Stimulated activated CD4-positive, alpha-beta T cell treated with anti-CD3 and anti-CD28 coated beads, Interleukin-15, amount 100 ng/mL, for 1 hour (primary cell): ENCODE data around the gene ARHGAP24.
"Not testable (repeated sequence)": the region's sequence is repeated elsewhere in the genome, so short reads cannot be mapped to it uniquely, and the experiment has no call there.

Experiments
- DNase-seq, 2 donors: peaks; one replicate each; pipeline ENCODE4 v3.0.0-alpha.2; 2020; ENCODE audit warnings: low read depth in 1 of 2, low spot score in 1 of 2

Gene ARHGAP24

DNA sequence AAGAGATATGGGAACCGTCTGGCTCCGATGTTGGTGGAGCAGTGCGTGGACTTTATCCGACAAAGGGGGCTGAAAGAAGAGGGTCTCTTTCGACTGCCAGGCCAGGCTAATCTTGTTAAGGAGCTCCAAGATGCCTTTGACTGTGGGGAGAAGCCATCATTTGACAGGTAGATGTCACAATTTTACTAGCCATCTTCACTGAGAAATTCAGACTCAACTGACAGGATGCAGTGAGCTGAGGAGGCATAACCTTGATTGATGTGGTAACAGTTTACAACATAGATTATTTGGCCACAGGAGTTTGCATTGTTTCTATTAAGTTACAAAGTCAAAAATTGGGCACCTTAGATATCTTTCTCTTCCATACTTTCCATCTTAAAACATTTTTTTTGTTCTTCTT is 467.2 kb downstream of the ARHGAP24 start:
- DNase-seq, result no peak

DNA sequence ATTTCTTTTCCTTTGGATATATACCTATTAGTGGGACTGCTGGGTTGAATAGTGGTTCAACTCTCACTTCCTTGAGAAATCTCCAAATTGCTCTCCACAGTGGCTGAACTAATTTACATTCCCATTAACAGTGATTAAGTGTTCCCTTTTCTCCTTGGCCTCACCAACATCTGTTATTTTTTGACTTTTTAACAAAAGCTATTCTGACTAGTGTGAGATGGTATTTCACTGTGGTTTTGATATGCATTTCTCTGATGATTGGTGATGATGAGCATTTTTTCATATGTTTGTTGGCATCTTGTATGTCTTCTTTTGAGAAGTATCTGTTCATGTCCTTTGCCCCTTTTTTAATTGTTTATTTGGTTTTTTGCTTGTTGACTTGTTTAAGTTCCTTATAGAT is 471.9 kb downstream of the ARHGAP24 start:
- DNase-seq, result no peak

DNA sequence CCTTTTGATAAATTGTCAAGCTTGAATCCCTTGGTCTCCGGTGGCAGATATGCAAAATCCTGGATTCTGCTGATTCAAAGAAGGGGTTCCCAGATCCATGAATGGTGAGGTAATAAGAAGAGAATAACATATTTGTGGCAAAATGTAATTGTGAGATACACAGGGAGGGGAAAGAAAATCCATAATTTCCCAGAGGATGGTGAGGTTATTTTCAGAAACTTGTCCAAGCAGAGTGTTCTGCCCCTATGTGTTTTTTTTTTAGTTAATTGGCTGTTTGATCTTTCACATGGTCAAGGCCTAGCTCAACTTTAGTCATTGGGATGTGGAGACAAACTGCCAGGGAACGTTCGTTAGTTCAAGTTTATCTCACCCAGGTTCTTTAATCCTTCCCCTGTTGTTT is 476.1 kb downstream of the ARHGAP24 start:
- DNase-seq, result no peak

DNA sequence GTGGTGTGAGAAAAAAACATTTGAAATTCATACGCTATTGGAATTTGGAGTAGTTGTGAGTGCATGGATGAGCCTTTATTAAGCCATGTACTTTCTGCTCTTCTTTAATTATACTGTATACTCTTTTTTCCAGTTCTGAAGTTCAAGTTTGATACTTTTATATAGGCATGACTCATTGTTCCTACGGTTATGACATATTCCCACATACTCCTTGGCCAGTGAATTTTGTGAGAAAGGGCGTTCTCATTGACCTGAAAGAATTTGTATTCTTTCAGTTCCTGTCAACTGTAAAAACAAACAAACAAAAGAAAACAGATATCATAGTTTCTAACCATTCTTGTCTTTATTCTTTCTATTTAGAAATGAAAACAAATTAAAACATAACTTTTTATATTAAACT is 477.6 kb downstream of the ARHGAP24 start:
- DNase-seq, result no peak

DNA sequence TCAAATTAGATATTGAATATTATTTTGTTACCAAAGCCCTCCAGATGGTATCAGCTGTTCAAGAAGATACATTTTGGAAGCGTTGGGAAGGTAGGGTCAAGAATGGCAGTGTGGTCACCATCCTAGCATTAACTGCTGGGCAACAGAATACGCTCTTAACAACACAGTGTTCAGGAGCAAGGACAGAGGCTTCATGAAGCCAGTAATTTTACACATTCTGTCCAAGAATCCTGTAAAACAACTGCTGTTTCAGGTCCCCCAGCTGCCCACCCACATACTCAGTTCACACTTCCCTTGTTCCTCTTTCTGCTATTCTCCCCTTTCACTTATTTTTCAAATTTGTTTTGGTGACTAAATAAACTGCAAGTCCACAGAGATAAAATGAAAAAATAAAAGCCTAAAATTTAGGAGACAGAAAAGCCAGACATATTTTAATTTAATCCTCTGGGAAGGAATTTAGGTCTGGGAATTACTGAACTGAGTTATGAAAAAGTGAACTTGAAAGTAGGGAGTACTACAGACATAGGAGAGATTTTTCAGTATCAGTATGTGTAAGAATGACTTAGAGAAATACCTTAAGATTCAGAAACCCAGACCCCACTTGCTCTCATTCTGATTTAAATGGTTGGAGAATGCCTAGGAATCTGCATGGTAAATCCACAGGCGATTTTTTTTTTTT is 478.2 kb downstream of the ARHGAP24 start:
- no peak for DNase-seq

DNA sequence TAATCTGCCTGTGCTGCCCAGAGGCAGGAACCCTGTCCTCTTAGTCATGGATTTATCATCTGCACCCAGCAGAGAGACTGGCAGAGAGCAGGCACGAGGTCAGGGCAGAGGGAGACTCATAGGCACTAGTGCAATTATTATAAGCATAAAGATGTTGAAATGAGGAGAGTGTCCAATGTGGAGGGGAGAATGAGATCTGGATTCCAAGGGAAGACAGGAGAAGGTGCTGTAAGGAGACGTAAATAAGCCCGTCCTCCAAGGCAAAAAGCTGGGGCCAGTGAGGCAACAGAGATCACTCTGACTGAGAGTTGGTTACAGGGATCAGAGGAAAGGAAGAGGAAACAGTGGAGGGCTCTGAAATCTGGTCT is 478.7 kb downstream of the ARHGAP24 start:
- DNase-seq, result no peak

- DNase-seq, result no peak
Observed at GRCh38 chr4:85955620-85956292, 480.8 kb downstream of the ARHGAP24 start.

DNA sequence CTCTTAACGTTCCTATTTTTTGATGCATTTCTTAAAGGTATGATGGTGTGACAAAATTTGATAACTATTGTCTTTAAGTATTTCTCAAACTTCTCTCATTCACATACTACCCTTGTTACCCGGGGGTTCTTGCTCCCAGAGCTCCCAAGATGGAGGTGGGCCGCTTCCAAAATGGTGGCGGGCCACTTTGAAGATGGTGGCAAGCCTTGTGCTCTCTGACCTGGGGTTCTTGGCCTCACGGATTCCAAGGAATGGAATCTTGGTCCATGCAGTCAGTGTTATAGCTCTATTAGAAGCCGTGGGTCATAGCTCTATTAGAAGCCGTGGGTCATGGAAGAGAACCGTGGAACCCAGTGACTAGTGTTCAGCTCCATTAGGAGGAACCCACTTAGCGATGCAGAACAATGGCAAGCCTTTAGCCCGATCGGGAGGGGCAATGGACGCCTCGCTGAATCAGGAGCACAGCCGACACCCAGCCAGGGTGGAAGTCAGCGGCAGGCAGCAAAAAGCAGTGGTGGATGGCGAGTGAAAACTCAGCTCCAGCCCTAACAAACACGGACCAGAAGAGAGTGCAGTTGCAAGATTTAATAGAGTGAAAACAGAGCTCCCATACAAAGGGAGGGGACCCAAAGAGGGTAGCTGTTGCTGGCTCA is 481.5 kb downstream of the ARHGAP24 start:
- DNase-seq, result no peak

GRCh38 chr4:85961887-85962286 is 486.9 kb downstream of the ARHGAP24 start:
- no peak for DNase-seq

DNA sequence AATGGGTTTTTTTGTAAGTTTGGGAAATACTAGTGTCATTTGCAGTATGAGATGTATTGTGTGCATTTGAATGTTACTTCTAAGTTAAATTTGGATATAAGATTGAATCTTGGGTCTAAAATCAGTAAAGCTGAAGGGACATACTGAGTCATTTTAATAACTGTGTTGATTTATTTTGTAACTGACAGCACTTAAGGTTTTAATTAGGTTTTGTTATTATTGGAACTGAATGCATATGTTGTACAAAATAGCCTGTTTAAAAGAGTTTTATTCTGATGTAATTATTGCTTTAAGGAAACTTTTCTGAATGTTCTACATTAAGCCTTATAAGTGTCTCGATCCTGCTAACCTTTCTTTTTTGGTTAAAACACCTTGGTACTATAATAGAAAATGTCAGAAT is 488.3 kb downstream of the ARHGAP24 start:
- DNase-seq, result no peak

GRCh38 chr4:85964298-85964697 is 489.3 kb downstream of the ARHGAP24 start:
- no peak for DNase-seq

DNA sequence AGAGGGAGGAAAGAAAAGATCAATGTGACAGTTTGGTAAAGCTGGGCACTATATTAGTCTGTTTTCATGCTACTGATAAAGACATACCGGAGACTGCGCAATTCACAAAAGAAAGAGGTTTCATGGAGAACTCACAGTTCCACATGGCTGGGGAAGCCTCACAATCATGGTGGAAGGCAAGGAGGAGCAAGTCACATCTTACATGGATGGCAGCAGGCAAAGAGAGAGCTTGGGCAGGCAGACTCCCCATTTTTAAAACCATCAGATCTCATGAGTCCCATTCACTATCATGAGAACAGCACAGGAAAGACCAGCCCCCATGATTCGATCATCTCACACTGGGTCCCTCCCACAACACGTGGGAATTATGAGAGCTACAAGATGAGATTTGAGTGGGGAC is 490.1 kb downstream of the ARHGAP24 start:
- not testable (repeated sequence) for DNase-seq

- DNase-seq, result no peak
Observed at GRCh38 chr4:85965529-85965928, 490.6 kb downstream of the ARHGAP24 start.

GRCh38 chr4:85966373-85966772 is 491.4 kb downstream of the ARHGAP24 start:
- DNase-seq, result no peak

DNA sequence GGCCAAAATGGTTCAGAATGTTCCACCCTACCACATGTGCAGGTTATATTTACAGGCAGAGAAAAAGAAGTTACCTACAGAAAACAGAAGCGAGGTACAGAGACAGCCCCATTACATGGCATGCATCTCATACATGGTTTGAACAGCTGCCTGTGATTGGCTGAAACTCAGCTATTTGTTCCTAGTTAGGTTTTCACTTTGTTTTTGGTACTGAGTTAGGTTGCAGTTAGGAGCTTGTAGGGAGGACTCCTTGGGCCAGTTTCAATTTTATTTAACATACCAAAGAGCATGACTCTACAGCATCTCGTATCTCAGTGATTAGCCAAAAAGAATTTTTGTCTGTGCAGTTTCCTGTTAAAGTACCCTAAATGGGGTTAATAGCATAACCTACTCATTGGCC is 492.9 kb downstream of the ARHGAP24 start:
- no peak for DNase-seq

- DNase-seq, result no peak
Observed at GRCh38 chr4:85968945-85969819, 494.2 kb downstream of the ARHGAP24 start.

DNA sequence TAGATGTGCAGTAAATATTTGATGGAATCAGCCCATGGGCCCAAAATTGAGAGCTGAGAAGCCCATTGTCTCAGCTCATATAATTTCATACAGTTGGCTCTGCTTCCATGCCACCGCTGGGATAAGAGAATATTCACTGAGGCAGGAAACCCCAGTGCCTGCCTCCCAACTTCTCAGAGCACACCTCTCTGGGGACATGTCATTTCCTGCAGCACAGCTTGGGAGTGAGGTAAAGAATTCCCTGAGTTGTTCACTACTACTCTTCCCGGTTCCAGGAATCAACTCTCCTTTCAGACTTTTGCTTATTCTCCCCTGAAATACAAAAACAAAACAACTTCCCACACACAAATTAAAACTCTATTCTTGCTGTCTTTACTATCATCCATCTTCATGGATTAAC is 495.6 kb downstream of the ARHGAP24 start:
- no peak for DNase-seq

DNA sequence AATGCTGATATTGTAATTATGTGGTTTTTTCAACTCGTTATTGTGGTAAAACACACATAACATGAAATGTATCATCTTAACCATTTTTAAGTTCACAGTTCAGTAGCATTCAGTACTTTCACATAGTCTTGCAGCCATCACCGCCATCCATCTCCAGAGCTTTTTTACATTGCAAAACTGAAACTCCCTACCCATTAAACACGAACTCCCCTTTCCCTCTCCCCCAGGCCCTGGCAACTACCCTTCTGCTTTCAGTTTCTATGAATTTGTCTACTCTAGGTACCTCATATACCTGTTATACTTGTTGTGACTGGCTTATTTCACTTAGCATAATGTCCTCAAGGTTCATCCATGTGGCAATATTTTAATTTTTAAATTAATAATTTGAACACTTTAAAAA is 504.3 kb downstream of the ARHGAP24 start:
- no peak for DNase-seq

DNA sequence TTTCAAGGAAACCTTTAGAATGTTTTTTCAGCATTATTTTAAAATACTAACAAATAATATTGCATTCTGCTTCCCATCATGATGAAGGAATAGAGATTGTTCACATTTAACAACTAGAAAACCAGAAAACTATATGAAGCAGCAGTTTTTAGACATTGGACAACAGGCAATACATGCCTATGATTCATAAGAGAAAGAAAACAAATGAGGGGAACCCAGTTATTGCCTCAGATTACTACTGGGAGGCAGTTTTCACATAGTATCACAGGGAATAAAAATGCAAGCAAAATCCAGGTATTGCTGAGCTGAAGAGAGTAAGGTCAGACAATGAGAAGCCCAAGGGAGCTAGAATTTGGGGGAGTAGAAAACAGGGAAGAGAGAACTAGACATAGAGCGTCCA is 511.3 kb downstream of the ARHGAP24 start:
- DNase-seq, result no peak

DNA sequence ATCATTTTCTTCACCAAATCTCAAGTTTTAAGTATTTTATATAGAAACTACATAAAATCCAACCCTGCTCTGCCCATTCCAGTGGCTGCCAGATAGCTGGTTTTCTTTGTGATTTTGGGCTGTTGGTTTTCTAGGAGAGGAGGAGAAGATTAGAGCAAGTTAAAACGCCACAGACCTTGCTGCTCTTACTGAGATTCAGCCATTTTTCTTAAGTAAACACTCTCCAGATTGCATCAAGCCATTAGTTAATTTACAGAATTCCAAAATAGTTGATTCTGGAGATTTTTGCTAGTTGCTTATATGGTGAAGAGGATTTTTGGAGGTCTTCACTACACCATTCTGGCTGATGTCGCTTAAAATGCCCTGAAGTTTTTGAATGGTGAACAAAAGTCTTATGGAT is 518.7 kb downstream of the ARHGAP24 start:
- DNase-seq, result no peak

DNA sequence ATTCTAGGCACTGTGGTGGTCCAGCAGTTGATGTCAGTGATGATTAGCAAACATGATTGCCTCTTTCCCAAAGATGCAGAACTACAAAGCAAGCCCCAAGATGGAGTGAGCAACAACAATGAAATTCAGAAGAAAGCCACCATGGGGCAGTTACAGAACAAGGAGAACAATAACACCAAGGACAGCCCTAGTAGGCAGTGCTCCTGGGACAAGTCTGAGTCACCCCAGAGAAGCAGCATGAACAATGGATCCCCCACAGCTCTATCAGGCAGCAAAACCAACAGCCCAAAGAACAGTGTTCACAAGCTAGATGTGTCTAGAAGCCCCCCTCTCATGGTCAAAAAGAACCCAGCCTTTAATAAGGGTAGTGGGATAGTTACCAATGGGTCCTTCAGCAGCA is 519.6 kb downstream of the ARHGAP24 start:
- DNase-seq, result no peak

DNA sequence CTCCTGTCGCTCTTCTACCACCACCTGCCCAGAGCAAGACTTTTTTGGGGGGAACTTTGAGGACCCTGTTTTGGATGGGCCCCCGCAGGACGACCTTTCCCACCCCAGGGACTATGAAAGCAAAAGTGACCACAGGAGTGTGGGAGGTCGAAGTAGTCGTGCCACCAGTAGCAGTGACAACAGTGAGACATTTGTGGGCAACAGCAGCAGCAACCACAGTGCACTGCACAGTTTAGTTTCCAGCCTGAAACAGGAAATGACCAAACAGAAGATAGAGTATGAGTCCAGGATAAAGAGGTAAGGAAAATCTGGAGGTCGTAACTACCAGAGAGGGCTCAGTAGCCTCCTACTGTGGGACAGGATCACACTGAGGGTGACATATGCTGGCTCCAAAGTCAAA is 520.4 kb downstream of the ARHGAP24 start:
- DNase-seq, result no peak
